ENCODE data around the gene RRM1. TPM values are rescaled to one million over a fixed set of nuclear protein-coding genes. Genes with fewer than 3 reads are reported as not detected.
"Not testable (repeated sequence)": the region's sequence is repeated elsewhere in the genome, so short reads cannot be mapped to it uniquely, and the experiment has no call there.

RRM1 gene
- 28.0 TPM for total RNA-seq
- long read RNA-seq, transcript RRM1-201 (19 exons, 3,076 nt), result major isoform, 40 of 47 reads
- long read RNA-seq, partial matches to known transcripts, result 5 of 47 reads
- long read RNA-seq, other reads (novel, unspliced or antisense), result 2 of 47 reads

- intact Hi-C loops (cut with DNase I), result no loop called here
- H3K27me3 ChIP-seq, result no peaks in the 10 kb centered on the region
- peak within 1 kb of the TSS; percentile 95 for H3K27ac ChIP-seq
- ATAC-seq, result peak; percentile 99
- peaks cover 5% of the 10 kb centered on the region for H3K4me1 ChIP-seq
- no peaks in the 10 kb centered on the region for H3K9me3 ChIP-seq
- no peak for TF ChIP-seq CTCF (IDR thresholded peaks at IDR 0.05)
- H3K4me3 ChIP-seq, result peak within 1 kb of the TSS; percentile 81
- peaks cover 7% of the 10 kb centered on the region for H3K36me3 ChIP-seq
- DNase-seq, result peak; percentile 96
Measured at GRCh38 chr11:4094348-4095291, at the start of gene RRM1. Gene RRM1, plus strand, starts transcription at chr11:4094799. Its CDS starts 214 bp downstream, at chr11:4095013.

- Histone ChIP-seq H3K27me3 (no peaks in the 10 kb centered on the region), H3K4me1 (peaks cover 8% of the 10 kb centered on the region), H3K4me3 (no peak overlapping the region), H3K9me3 (no peaks in the 10 kb centered on the region), H3K36me3 (no peaks in the 10 kb centered on the region), H3K27ac (peak overlapping the region; percentile 17)
- no peak for TF ChIP-seq CTCF (IDR thresholded peaks at IDR 0.05)
- no peak for ATAC-seq
- intact Hi-C loops (cut with DNase I), result no loop called here
- DNase-seq, result no peak
Measured at GRCh38 chr11:4044976-4045646, 49.5 kb upstream of the RRM1 start.

GRCh38 chr11:4048340-4048739 is 46.3 kb upstream of the RRM1 start:
- no peak overlapping the region for H3K27ac ChIP-seq
- no peaks in the 10 kb centered on the region for H3K27me3 ChIP-seq
- peaks cover 8% of the 10 kb centered on the region for H3K4me1 ChIP-seq
- no peaks in the 10 kb centered on the region for H3K36me3 ChIP-seq
- H3K9me3 ChIP-seq, result no peaks in the 10 kb centered on the region
- TF ChIP-seq CTCF (IDR thresholded peaks at IDR 0.05), result no peak
- ATAC-seq, result no peak
- H3K4me3 ChIP-seq, result no peak overlapping the region
- DNase-seq, result no peak
- intact Hi-C loops (cut with DNase I), result no loop called here

GRCh38 chr11:4049006-4049405 is 45.6 kb upstream of the RRM1 start:
- intact Hi-C loops (cut with DNase I), result no loop called here
- Histone ChIP-seq H3K36me3 (no peaks in the 10 kb centered on the region), H3K4me3 (no peak overlapping the region), H3K27ac (no peak overlapping the region), H3K9me3 (no peaks in the 10 kb centered on the region), H3K27me3 (no peaks in the 10 kb centered on the region), H3K4me1 (peaks cover 8% of the 10 kb centered on the region)
- no peak for TF ChIP-seq CTCF (IDR thresholded peaks at IDR 0.05)
- ATAC-seq, result peak; percentile 64
- DNase-seq, result no peak

GRCh38 chr11:4050138-4050537 is 44.5 kb upstream of the RRM1 start:
- Histone ChIP-seq H3K36me3 (no peaks in the 10 kb centered on the region), H3K4me1 (peaks cover under 1% of the 10 kb centered on the region), H3K27ac (no peak overlapping the region), H3K9me3 (no peaks in the 10 kb centered on the region), H3K4me3 (no peak overlapping the region), H3K27me3 (no peaks in the 10 kb centered on the region)
- no peak for TF ChIP-seq CTCF (IDR thresholded peaks at IDR 0.05)
- ATAC-seq, result no peak
- intact Hi-C loops (cut with DNase I), result no loop called here
- no peak for DNase-seq

GRCh38 chr11:4053200-4053599 is 41.4 kb upstream of the RRM1 start:
- H3K4me1 ChIP-seq; H3K27me3 ChIP-seq; DNase-seq; H3K9me3 ChIP-seq; ATAC-seq; H3K4me3 ChIP-seq; H3K27ac ChIP-seq; intact Hi-C loops (cut with DNase I): not testable (repeated sequence)
- peaks cover 13% of the 10 kb centered on the region for H3K36me3 ChIP-seq
